ENCODE measurements around the gene GMPS. TPM values are rescaled to one million over a fixed set of nuclear protein-coding genes. Genes with fewer than 3 reads are reported as not detected.

Gene GMPS
- polyA plus RNA-seq, 4 donors: 56.5 to 75.3 (median 64.5) TPM

DNA sequence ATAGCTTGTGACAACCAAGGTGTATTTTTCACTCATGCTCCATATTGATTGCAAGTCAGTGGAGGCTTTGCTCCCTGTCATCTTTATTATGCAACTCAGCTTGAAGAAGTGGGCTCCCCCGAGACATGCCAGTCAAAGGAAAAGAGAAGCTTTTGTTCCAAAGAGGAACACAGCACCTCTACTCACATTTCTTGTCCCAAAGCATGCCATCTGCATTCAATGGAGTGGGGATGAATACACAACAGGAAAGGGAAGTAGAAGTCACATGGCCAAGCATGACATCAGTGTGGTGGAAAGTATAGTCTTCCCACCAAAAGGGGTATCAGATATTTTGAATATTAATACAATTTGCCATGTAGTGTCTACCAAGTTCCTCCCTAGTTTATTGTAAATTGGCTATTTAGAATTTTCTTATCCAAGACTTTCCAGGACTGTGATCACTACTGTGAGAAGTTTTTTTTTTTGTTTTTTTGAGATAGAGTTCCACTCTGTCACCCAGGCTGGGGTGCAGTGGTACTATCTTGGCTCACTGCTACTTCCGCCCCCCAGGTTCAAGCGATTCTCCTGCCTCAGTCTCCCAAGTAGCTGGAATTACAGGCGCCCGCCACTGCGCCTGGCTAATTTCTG, 114.5 kb downstream of the GMPS start:
- DNase-seq (ENCODE audit: low read depth in 4 of 4, low spot score in 2 of 4): no peak

DNA sequence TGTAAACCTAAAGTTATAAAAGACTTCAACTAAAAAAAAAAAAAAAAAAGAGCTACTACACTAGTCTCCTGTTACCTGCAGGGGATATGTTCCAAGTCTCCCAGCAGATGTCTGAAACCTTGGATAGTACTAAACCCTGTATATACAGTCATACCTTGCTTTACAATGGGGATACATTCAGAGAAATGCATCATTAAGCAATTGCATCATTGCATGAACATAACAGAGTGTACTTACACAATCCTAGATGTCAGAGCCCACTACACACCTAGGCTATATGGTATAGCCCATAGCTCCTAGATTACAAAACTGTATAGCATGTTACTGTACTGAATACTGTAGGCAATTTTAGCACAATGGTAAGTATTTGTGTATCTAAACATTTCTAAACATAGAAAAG, 119.1 kb downstream of the GMPS start:
- no peak for DNase-seq (ENCODE audit: low read depth in 4 of 4, low spot score in 2 of 4)

DNA sequence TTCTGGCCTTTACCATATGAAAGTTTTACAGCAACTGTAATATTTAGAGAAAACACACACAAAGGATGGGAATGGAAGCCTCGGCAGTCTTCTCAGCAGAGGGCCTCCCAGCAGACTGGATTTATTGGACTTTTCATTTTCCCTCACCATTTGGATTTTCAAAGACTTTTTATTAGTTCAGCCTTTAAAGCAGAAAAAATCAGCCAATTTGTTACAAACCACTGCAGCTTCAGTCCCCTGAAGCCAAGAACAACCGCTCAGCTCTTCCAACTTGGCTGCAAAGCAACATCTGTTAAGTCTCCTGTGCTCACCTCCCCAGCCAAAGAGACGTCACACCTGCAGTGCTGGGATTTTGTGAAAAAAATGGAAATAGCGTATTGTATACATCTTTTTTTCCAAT, 120.8 kb downstream of the GMPS start:
- no peak for DNase-seq (ENCODE audit: low read depth in 4 of 4, low spot score in 2 of 4)

DNA sequence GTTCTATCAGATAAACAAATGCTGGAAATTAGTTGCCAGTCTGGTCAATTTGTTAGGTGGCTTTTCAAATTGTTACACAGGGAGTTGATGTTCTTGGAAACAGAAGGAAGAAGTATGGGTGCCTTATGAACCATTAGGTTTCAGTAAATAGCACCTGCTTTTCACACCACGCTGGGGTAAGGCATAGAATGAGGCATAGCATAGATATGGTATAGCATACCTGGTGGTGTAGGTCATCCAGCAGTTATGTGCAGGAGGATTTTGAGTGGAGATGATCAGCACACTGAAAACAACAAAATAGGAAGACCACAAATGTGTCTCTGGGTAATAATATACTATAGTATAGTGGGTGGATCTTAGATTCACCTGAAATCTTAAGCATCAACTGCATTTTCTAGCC, 121.4 kb downstream of the GMPS start:
- DNase-seq (ENCODE audit: low read depth in 4 of 4, low spot score in 2 of 4): no peak

Other genes with a start within 250 kb of the GMPS start
- 10 to 100 TPM in 2 of 4 donors, 1 to 10 TPM in 2; 8.1 to 11.9 (median 9.8) TPM for gene PLCH1, start 125.6 kb upstream of the GMPS start, polyA plus RNA-seq (ENCODE audit: insufficient read length in 4 of 4)
- 10 to 100 TPM in 2 of 4 donors, 1 to 10 TPM in 2; 9.3 to 12.6 (median 10.9) TPM for gene C3orf33, start 64.4 kb upstream of the GMPS start, polyA plus RNA-seq (ENCODE audit: insufficient read length in 4 of 4)
- 10 to 100 TPM; 36.1 to 41.8 (median 38.9) TPM for gene SLC33A1, start 16.2 kb upstream of the GMPS start, polyA plus RNA-seq (ENCODE audit: insufficient read length in 4 of 4)
- 1 to 10 TPM; 2.7 to 3.5 (median 3.3) TPM for gene KCNAB1, start 249.9 kb downstream of the GMPS start, polyA plus RNA-seq (ENCODE audit: insufficient read length in 4 of 4)